NB4 (cell line): Measurements from ENCODE around the gene IFT20.

ENCODE experiments used
- DNase-seq: peaks from one replicate; pipeline ENCODE4 v3.0.0; 2010; ENCODE audit warnings: low read depth
- H3K4me3 ChIP-seq: one replicate; pipeline ENCODE4 v1.5.1; 2011; ENCODE audit warnings: mild to moderate bottlenecking, low read depth, low read length, moderate library complexity
- MYC ChIP-seq: IDR thresholded peaks from 2 replicates; pipeline ENCODE4 v1.6.1; 2011; ENCODE audit warnings: low read depth, low read length
- POLR2A ChIP-seq: IDR thresholded peaks from 2 replicates; pipeline ENCODE4 v1.6.1; 2011; ENCODE audit warnings: mild to moderate bottlenecking; ENCODE audit not compliant: insufficient read length; ENCODE audit errors: extremely low read depth
- TF ChIP-seq, protein P1 (sequence below): IDR thresholded peaks from one replicate; pipeline ENCODE4 v1.5.1; 2012; ENCODE audit warnings: low read depth, low read length
- TF ChIP-seq, protein P2 (sequence below): IDR thresholded peaks from 2 replicates; pipeline ENCODE4 v1.6.1; 2011; ENCODE audit warnings: low read depth, low read length

Gene IFT20

DNA sequence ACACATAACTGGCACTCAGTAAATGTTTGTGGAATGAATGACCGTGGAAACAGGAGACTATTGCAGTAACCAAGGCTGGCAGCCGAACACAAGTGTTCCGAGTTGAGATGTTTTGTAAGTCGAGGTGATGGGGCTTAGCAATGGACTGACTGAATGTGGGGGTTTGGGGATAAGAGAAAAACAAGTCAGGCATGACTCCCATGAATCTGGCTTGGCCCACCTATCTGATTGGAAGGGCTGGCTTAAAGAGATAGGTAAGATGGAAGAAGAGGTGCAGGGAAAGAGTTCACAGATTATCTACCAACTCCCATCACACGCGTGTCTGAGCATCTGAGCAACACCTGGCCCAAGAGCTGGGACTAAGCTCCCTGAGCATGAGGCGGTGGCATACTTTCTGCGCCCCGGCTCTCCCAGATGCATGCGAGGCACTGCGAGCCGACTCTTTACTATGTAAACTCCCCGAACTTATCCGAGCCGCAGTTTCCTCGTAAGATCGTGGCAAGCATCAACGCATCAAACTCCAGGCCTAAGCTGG, 539 bp downstream of the IFT20 start:
- peak overlapping the region; percentile 90 for H3K4me3 ChIP-seq
- TF ChIP-seq POLR2A (no peak), MYC (no peak)
- TF ChIP-seq, protein P1, sequence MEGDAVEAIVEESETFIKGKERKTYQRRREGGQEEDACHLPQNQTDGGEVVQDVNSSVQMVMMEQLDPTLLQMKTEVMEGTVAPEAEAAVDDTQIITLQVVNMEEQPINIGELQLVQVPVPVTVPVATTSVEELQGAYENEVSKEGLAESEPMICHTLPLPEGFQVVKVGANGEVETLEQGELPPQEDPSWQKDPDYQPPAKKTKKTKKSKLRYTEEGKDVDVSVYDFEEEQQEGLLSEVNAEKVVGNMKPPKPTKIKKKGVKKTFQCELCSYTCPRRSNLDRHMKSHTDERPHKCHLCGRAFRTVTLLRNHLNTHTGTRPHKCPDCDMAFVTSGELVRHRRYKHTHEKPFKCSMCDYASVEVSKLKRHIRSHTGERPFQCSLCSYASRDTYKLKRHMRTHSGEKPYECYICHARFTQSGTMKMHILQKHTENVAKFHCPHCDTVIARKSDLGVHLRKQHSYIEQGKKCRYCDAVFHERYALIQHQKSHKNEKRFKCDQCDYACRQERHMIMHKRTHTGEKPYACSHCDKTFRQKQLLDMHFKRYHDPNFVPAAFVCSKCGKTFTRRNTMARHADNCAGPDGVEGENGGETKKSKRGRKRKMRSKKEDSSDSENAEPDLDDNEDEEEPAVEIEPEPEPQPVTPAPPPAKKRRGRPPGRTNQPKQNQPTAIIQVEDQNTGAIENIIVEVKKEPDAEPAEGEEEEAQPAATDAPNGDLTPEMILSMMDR, result no peak
- TF ChIP-seq, protein P2, sequence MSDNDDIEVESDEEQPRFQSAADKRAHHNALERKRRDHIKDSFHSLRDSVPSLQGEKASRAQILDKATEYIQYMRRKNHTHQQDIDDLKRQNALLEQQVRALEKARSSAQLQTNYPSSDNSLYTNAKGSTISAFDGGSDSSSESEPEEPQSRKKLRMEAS, result no peak
- no peak for DNase-seq

DNA sequence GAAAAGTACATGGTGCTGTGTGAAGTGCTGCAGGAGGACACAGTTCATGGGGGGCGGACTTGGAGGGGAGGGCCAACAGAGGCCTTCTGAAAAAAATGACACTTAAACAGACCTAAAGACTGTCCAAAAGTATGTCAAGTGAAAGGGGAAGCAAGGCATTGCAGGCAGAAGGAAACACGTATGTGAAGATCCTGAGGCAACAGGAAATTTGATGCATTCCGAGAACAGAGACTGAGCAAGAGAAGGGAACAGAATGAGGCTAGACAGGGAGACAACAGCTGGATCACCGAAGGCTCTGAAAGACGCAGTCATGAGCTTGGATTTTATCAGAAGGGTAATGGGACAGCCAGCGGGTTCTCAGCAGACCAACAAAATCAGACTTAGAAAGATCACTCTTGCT, 1.1 kb downstream of the IFT20 start:
- no peak for DNase-seq
- no peak for TF ChIP-seq MYC
- TF ChIP-seq, protein P2, result no peak
- TF ChIP-seq, protein P1, result no peak
- no peak for TF ChIP-seq POLR2A
- peak overlapping the region; percentile 90 for H3K4me3 ChIP-seq

DNA sequence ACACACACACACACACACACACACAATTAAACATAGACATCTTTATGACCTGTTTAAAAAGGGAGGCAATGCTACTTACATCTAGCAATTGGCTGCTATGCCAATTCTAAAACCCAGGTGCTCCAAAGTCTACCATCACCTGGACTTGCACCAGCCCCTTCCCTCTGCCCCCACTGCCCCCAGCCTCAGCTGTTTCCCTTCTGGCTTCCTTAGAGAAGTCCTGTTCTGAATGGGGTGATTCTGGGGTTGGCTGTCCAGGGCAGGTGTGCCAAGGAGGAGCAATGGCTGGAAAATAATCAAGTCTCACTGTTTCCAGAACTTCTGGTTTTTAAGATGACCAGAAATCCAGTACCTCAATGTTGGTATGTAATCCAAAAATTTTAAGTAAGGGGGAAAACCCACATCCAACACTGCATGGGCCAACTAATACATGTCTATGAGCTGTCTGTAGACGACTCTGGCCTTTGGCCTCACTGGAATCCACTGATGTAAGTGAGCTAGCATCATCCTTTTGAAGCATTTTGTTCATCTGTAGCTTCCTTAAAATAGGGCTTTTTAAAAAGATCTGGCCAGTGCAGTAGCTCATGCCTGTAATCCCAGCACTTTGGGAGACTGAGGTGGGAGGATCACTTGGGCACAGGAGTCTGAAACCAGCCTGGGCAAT, 2.1 kb downstream of the IFT20 start:
- DNase-seq, result no peak
- TF ChIP-seq, protein P1, result no peak
- TF ChIP-seq, protein P2, result no peak
- TF ChIP-seq MYC (no peak), POLR2A (no peak)
- no peak overlapping the region for H3K4me3 ChIP-seq

DNA sequence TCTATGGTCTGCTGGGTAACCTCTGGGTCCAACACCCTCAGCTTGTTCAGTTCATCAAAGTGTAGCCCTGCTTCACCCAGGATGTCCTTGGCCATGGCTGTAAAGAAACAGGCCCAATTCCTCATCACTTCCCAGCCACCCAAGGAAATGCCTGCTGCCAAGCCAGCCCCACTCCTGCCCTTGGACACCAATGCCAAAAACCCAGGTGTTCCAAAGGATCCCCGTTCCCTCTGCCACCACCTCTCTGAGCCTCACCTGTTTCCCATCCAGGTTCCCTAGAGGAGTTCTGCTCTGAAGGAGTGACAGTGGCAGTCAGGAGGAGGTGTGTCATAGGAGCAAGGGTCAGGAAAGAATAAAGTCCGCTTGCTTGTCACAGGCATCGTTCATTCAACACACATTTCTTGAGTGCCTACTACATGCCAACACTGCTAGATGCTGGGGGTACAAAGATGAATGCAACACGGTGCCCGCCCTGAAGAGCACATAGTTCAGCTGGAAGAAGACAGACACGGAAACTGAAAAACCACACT, 3.3 kb downstream of the IFT20 start:
- DNase-seq, result no peak
- H3K4me3 ChIP-seq, result no peak overlapping the region
- TF ChIP-seq, protein P1, result no peak
- TF ChIP-seq POLR2A (no peak), MYC (no peak)
- TF ChIP-seq, protein P2, result no peak

DNA sequence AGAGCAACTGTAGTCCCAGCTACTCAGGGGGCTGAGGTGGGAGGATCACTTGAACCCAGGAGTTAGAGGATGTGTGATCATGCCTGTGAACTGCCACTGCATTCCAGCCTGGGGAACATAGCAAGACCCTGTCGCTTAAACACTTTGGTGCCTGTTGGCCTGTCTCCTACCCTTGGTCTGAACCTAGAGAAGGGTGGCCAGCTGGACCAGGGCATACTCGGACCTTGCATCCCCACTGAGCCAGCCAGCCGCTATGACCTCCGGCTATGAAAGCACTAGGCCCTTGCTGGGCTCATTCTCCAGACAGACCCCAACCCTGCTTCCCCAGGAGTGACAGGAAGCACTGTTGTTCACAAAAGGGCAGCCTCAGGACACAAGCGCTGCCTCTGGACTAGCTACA, 4.6 kb downstream of the IFT20 start:
- TF ChIP-seq POLR2A (no peak), MYC (no peak)
- TF ChIP-seq, protein P1, result no peak
- TF ChIP-seq, protein P2, result no peak
- H3K4me3 ChIP-seq, result no peak overlapping the region
- DNase-seq, result no peak
